OCI-LY7 (cell line): ENCODE measurements around the gene FARP2.

Source experiments
- CTCF ChIP-seq: fragments of 200-600 bp; sonication (generic); conservative IDR thresholded peaks from 2 replicates; pipeline ENCODE4 v1.5.1; 2014; ENCODE audit warnings: mild to moderate bottlenecking, antibody characterized with exemption, low read length, moderate library complexity, mixed read lengths
- EZH2phosphoT487 ChIP-seq: fragments of 200-600 bp; sonication (generic); IDR thresholded peaks from 2 replicates; pipeline ENCODE4 v1.6.1; 2018; ENCODE audit warnings: low read depth, borderline replicate concordance, mild to moderate bottlenecking, mixed run types, antibody characterized with exemption, low read length, moderate library complexity, mixed read lengths

GRCh38 chr2:241393524-241394196 lies 37.6 kb downstream of the FARP2 start:
- TF ChIP-seq CTCF (no peak), EZH2phosphoT487 (no peak)
